HL-60 (cell line): ENCODE data around the gene ALDOC.

Source experiments
- CTCF ChIP-seq: IDR thresholded peaks from one replicate; pipeline ENCODE4 v1.5.1; 2011; ENCODE audit warnings: low read length, control low read depth, inconsistent platforms; ENCODE audit not compliant: insufficient read depth
- POLR2AphosphoS5 ChIP-seq: IDR thresholded peaks from 2 replicates; pipeline ENCODE4 v1.6.1; 2012; ENCODE audit warnings: low read depth
- REST ChIP-seq: IDR thresholded peaks from 2 replicates; pipeline ENCODE4 v1.6.1; 2012; ENCODE audit warnings: low read depth; ENCODE audit not compliant: insufficient replicate concordance
- SPI1 ChIP-seq: IDR thresholded peaks from 2 replicates; pipeline ENCODE4 v1.6.1; 2012; ENCODE audit warnings: low read depth, mild to moderate bottlenecking, borderline replicate concordance

DNA sequence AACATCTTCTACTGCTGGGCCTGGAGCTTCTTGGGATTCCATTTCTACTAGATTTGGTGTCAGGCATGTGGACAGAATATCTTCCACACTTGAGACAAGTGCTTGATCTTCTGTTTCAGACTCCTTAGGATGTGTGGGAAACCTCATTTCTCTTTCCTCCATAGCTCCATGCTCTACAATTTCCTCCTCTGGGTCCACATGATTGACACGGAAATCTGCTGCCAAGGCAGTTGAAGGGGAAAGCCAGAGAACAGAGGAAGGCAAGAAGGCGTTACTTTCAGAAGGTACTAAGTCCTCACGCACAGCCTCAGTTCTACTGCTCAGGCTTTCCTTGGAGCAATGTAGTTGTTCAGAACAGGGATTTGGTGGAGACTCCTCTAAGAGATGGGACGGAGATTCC, 15.6 kb upstream of the ALDOC start:
- no peak for TF ChIP-seq REST
- no peak for TF ChIP-seq CTCF
- TF ChIP-seq POLR2AphosphoS5: no peak
- TF ChIP-seq SPI1: no peak
